Activated CD8-positive, alpha-beta memory T cell treated with anti-CD3 and anti-CD28 coated beads, Interleukin-2, amount 50 U/mL, for 1 hour (primary cell): ENCODE data around the gene CAD.
"Not testable (repeated sequence)": the region's sequence is repeated elsewhere in the genome, so short reads cannot be mapped to it uniquely, and the experiment has no call there.

Experiments
- DNase-seq: peaks from one replicate; pipeline ENCODE4 v3.0.0-alpha.2; 2020; ENCODE audit errors: extremely low read depth

Gene CAD

GRCh38 chr2:27256855-27257454 lies 39.8 kb downstream of the CAD start:
- DNase-seq, result no peak

- no peak for DNase-seq
Observed at GRCh38 chr2:27258051-27258450, 40.9 kb downstream of the CAD start.

- no peak for DNase-seq
Observed at GRCh38 chr2:27261241-27261925, 44.2 kb downstream of the CAD start.

GRCh38 chr2:27261926-27262298 lies 44.7 kb downstream of the CAD start:
- DNase-seq, result no peak

- DNase-seq, result peak; percentile 40
Observed at GRCh38 chr2:27262379-27263286, 45.5 kb downstream of the CAD start, which contains the start of gene SLC30A3. Gene SLC30A3 (minus strand): TSS chr2:27263047. CDS start chr2:27262906, 141 bp downstream.

GRCh38 chr2:27263287-27264252 lies 46.4 kb downstream of the CAD start:
- DNase-seq, result no peak

GRCh38 chr2:27264253-27264752 lies 47.1 kb downstream of the CAD start:
- no peak for DNase-seq

GRCh38 chr2:27264753-27265535 lies 47.8 kb downstream of the CAD start:
- peak; percentile 21 for DNase-seq

GRCh38 chr2:27265536-27265870 lies 48.3 kb downstream of the CAD start:
- no peak for DNase-seq

- not testable (repeated sequence) for DNase-seq
Observed at GRCh38 chr2:27268296-27268695, 51.1 kb downstream of the CAD start.

GRCh38 chr2:27270131-27270530 lies 53.0 kb downstream of the CAD start:
- DNase-seq, result no peak

- no peak for DNase-seq
Observed at GRCh38 chr2:27270670-27271069, 53.5 kb downstream of the CAD start.

- DNase-seq, result no peak
Observed at GRCh38 chr2:27271631-27272340, 54.6 kb downstream of the CAD start.

- DNase-seq, result not testable (repeated sequence)
Observed at GRCh38 chr2:27272537-27273522, 55.7 kb downstream of the CAD start.

- DNase-seq, result no peak
Observed at GRCh38 chr2:27275211-27276150, 58.3 kb downstream of the CAD start, which contains the start of gene DNAJC5G. Gene DNAJC5G (plus strand): TSS chr2:27275433. CDS start chr2:27276729, 1,296 bp downstream.

- DNase-seq, result no peak
Observed at GRCh38 chr2:27278010-27278409, 60.8 kb downstream of the CAD start.

- no peak for DNase-seq
Observed at GRCh38 chr2:27280826-27281225, 63.7 kb downstream of the CAD start.
